Body of pancreas (tissue), 4 donors: ENCODE measurements around the gene HNRNPDL. TPM values are rescaled to one million over a fixed set of nuclear protein-coding genes. Genes with fewer than 3 reads are reported as not detected.

Experiments used
- ATAC-seq: fragments of 150-250 bp; one replicate; pipeline ENCODE4 v1.9.1; 2016
- DNase-seq, 4 donors: peaks; one replicate each; pipeline ENCODE4 v3.0.0-alpha.2; 2019
- H3K27ac ChIP-seq, 4 donors: fragments of 200-600 bp; sonication (generic); 1 replicate in 3 of 4; 2 replicates in 1 of 4; pipeline versions ENCODE4 v1.5.1 to v1.6.1; 2016 to 2019; ENCODE audit warnings: mild to moderate bottlenecking in 1 of 4, mixed read lengths in 1 of 4, moderate library complexity in 1 of 4
- H3K27me3 ChIP-seq, 2 donors: fragments of 200-600 bp; sonication (generic); one replicate each; pipeline ENCODE4 v1.6.0; 2016; ENCODE audit warnings: mild to moderate bottlenecking in 1 of 2
- H3K36me3 ChIP-seq, 2 donors: fragments of 200-600 bp; sonication (generic); replicated peaks in 1 of 2; 2 replicates each; pipeline ENCODE4 v1.5.1; 2016; ENCODE audit warnings: low read depth in 2 of 2; ENCODE audit not compliant: insufficient read depth in 1 of 2
- H3K4me1 ChIP-seq: fragments of 200-600 bp; sonication (generic); one replicate; pipeline ENCODE4 v1.6.0; 2016
- H3K4me3 ChIP-seq, 2 donors: fragments of 200-600 bp; sonication (generic); 1 replicate in 1 of 2; 2 replicates in 1 of 2; pipeline ENCODE4 v1.5.1; 2016 to 2019
- H3K9me3 ChIP-seq, 3 donors: fragments of 200-600 bp; sonication (generic); 1 replicate in 2 of 3; 2 replicates in 1 of 3; pipeline ENCODE4 v1.5.1; 2016
- CTCF ChIP-seq, 7 experiments: fragments of 450-650 bp in 4 of 7; fragments of 200-600 bp in 3 of 7; sonication (generic) in 3 of 7; IDR thresholded peaks; one replicate each; pipeline ENCODE4 v1.5.1; 2016 to 2019; ENCODE audit warnings: antibody characterized with exemption in 7 of 7
- POLR2A ChIP-seq, 3 donors: fragments of 450-650 bp; IDR thresholded peaks; one replicate each; pipeline ENCODE4 v1.6.1; 2016; ENCODE audit warnings: antibody characterized with exemption in 3 of 3, mild to moderate bottlenecking in 2 of 3
- WGBS, 2 donors: methylation state at CpG; one replicate each; pipeline ENCODE4 v1.1.5; 2017; 5-methylcytosine and 5-hydroxymethylcytosine counted together
- intact Hi-C: fragments of 100-400 bp; cut with DNase I; formaldehyde crosslinking; loops from one replicate; pipeline ENCODE4 v1.15.1; 2023
- total RNA-seq, 2 donors: library from RNA; depleted of rRNA; stranded (reverse); fragments of >200 nt; gene quantifications; one replicate each; pipeline ENCODE4 v1.1.0, GENCODE V29; 2016

Gene HNRNPDL
- total RNA-seq, 2 donors from 2014 or later = 130 to 131 TPM

- no peak for DNase-seq
- no peak overlapping the region for H3K27ac ChIP-seq
- intact Hi-C loops = no loop called here
These were observed 6.5 kb upstream of the HNRNPDL start for GRCh38 chr4:82436780-82437179.

GRCh38 chr4:82436130-82436529 lies 5.9 kb upstream of the HNRNPDL start:
- no peaks in the 10 kb centered on the region for H3K9me3 ChIP-seq
- no peak for ATAC-seq
- H3K4me3 ChIP-seq = no peak overlapping the region
- no peaks in the 10 kb centered on the region for H3K36me3 ChIP-seq
- intact Hi-C loops = no loop called here
- peaks cover 27% of the 10 kb centered on the region for H3K4me1 ChIP-seq
- H3K27me3 ChIP-seq = no peaks in the 10 kb centered on the region
- DNase-seq = no peak
- WGBS, 2 donors = 73 to 76% methylated on average over 5 of the region's 5 CpGs
- H3K27ac ChIP-seq = no peak overlapping the region
- TF ChIP-seq CTCF (IDR thresholded peaks at IDR 0.05) (no peak), POLR2A (IDR thresholded peaks at IDR 0.05) (no peak)

More at GRCh38 chr4:82436780-82437179, 6.5 kb upstream of the HNRNPDL start:
- H3K4me1 ChIP-seq = peaks cover 21% of the 10 kb centered on the region
- no peak for TF ChIP-seq POLR2A (IDR thresholded peaks at IDR 0.05)
- TF ChIP-seq CTCF (IDR thresholded peaks at IDR 0.05) = no peak
- no peak overlapping the region for H3K4me3 ChIP-seq
- ATAC-seq = no peak
- no peaks in the 10 kb centered on the region for H3K27me3 ChIP-seq
- no peaks in the 10 kb centered on the region for H3K9me3 ChIP-seq
- 94 to 95% methylated on average over 4 of the region's 4 CpGs for WGBS, 2 donors
- no peaks in the 10 kb centered on the region for H3K36me3 ChIP-seq

- TF ChIP-seq CTCF (IDR thresholded peaks at IDR 0.05) (no peak), POLR2A (IDR thresholded peaks at IDR 0.05) (no peak)
- H3K27me3 ChIP-seq = no peaks in the 10 kb centered on the region
- no peak overlapping the region for H3K27ac ChIP-seq
- H3K4me3 ChIP-seq = no peak overlapping the region
- ATAC-seq = no peak
- no peak for DNase-seq
- no peaks in the 10 kb centered on the region for H3K36me3 ChIP-seq
- intact Hi-C loops = no loop called here
- WGBS, 2 donors = 94 to 97% methylated on average over 7 of the region's 7 CpGs
- no peaks in the 10 kb centered on the region for H3K9me3 ChIP-seq
- peaks cover 27% of the 10 kb centered on the region for H3K4me1 ChIP-seq
These were observed 4.7 kb upstream of the HNRNPDL start for GRCh38 chr4:82434949-82435348.

- no peak for ATAC-seq
These were observed 3.5 kb upstream of the HNRNPDL start for GRCh38 chr4:82433791-82434190.

More at GRCh38 chr4:82433791-82434190, 3.5 kb upstream of the HNRNPDL start:
- Histone ChIP-seq H3K4me1 (peaks cover 19% of the 10 kb centered on the region), H3K9me3 (no peaks in the 10 kb centered on the region), H3K4me3 (no peak overlapping the region), H3K36me3 (no peaks in the 10 kb centered on the region), H3K27ac (no peak overlapping the region), H3K27me3 (no peaks in the 10 kb centered on the region)
- WGBS, 2 donors = 61 to 70% methylated on average over 2 of the region's 2 CpGs
- TF ChIP-seq POLR2A (IDR thresholded peaks at IDR 0.05) (no peak), CTCF (IDR thresholded peaks at IDR 0.05) (no peak)
- no peak for DNase-seq
- intact Hi-C loops = no loop called here
